Erythroblast (primary cell): ENCODE measurements around the gene PTH2R.
"Not testable (repeated sequence)": the region's sequence is repeated elsewhere in the genome, so short reads cannot be mapped to it uniquely, and the experiment has no call there.

ENCODE experiments used
- DNase-seq, 2 experiments: peaks; one replicate each; lab custom pipeline; 2025; lab: John Stamatoyannopoulos, UW
- GATA1 ChIP-seq: IDR thresholded peaks from 2 replicates; pipeline ENCODE4 v1.6.1; 2011; ENCODE audit warnings: low read depth, mild to moderate bottlenecking, control low read depth, low read length, moderate library complexity
- POLR2A ChIP-seq: IDR thresholded peaks from 2 replicates; pipeline ENCODE4 v1.6.1; 2011; ENCODE audit warnings: mild to moderate bottlenecking, low read length

Gene PTH2R

GRCh38 chr2:208485390-208485789 lies 78.8 kb downstream of the PTH2R start:
- TF ChIP-seq GATA1 (no peak), POLR2A (no peak)
- no peak for DNase-seq

- no peak for TF ChIP-seq POLR2A
- peak; percentile 12 for TF ChIP-seq GATA1
- peak; percentile 50 to 90 for DNase-seq
Observed at GRCh38 chr2:208488686-208489564, 82.3 kb downstream of the PTH2R start.

- peak in 1 of 2 experiments; percentile 39 for DNase-seq
- TF ChIP-seq GATA1, result no peak
Observed at GRCh38 chr2:208489687-208490086, 83.1 kb downstream of the PTH2R start.

- no peak for DNase-seq
- TF ChIP-seq POLR2A, result no peak
- TF ChIP-seq GATA1, result no peak
Observed at GRCh38 chr2:208490492-208490891, 83.9 kb downstream of the PTH2R start.

- TF ChIP-seq POLR2A, result no peak
- no peak for TF ChIP-seq GATA1
- peak in 1 of 2 experiments; percentile 22 for DNase-seq
Observed at GRCh38 chr2:208491641-208492040, 85.0 kb downstream of the PTH2R start.

- TF ChIP-seq GATA1 (no peak), POLR2A (no peak)
Observed at GRCh38 chr2:208492069-208492468, 85.5 kb downstream of the PTH2R start.

DNA sequence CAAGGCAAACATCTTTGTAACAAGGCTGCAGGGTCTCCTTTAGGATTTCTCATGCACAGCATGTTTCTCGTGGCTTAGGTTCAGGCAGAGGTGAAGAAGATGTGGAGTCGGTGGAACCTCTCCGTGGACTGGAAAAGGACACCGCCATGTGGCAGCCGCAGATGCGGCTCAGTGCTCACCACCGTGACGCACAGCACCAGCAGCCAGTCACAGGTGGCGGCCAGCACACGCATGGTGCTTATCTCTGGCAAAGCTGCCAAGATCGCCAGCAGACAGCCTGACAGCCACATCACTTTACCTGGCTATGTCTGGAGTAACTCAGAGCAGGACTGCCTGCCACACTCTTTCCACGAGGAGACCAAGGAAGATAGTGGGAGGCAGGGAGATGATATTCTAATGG lies 86.6 kb downstream of the PTH2R start:
- no peak for DNase-seq
- TF ChIP-seq POLR2A, result no peak
- TF ChIP-seq GATA1, result no peak

More at GRCh38 chr2:208492069-208492468, 85.5 kb downstream of the PTH2R start:
- no peak for DNase-seq

DNA sequence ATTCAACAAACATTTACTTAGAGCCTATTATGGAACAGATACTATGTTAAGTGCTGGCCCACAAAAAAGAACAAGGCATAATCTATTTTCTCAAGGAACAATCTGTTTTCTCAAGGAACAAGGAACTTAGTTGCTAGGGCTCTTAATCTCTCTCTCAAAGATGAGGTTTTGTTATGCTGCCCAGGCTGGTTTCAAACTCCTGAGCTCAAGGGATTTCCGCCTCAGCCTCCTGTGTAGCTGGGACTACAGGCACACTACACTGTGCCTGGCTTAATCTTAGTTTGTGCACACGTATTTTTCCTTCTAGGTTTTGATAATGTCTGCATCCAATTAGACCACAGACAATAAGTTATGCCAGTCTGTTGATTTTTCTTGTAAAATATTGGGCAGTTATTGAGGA lies 89.5 kb downstream of the PTH2R start:
- no peak for DNase-seq
- TF ChIP-seq POLR2A (no peak), GATA1 (no peak)

DNA sequence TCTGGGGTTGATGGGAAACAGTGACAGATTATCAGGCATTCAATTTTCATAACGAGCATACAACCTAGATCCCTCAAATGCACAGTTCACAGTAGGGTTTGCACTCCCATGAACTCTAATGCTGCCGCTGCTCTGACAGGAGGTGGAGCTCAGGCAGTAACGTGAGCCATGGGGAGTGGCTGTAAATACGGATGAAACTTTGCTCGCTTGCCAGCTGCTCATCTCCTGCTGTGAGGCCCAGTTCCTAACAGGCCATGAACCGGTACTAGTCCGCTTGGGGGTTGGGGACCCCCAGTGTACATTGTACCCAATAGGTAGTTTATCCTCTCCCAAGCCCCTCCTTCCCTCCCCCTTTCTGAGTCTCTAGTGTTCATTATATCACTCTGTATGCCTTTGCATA lies 94.6 kb downstream of the PTH2R start:
- TF ChIP-seq POLR2A, result no peak
- no peak for TF ChIP-seq GATA1
- no peak for DNase-seq

DNA sequence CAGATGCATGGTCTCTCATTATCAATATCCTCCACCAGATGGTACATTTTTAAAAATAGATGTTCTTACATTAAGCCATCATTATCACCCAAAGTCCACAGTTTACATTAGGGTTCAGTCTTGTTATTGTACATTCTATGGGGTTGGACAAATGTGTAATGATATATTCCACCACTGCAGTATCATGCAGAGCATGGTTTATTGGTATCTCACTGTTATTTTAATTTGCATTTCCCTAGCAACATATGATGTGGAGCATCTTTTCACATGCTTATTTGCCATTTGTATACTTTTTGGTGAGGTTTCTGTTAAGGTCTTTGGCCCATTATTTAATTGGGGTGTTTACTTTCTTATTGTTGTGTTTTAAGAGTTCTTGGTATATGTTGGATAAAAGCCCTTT lies 95.7 kb downstream of the PTH2R start:
- no peak for DNase-seq
- no peak for TF ChIP-seq GATA1
- no peak for TF ChIP-seq POLR2A

DNA sequence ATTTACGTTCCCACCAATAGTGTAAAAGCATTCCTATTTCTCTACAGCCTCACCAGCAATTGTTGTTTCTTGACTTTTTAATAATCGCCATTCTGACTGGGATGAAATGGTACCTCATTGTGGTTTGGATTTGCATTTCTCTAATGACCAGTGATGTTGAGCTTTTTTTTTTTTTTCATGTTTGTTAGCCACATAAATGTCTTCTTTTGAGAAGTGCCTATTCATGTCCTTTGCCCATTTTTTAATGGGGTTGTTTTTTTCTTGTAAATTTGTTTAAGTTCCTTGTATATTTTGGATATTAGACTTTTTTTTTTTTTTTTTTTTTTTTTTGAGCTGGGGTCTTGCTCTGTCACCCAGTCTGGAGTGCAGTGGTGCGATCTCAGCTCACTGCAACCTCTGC lies 98.8 kb downstream of the PTH2R start:
- not testable (repeated sequence) for DNase-seq

GRCh38 chr2:208509586-208509985 lies 103.0 kb downstream of the PTH2R start:
- TF ChIP-seq POLR2A, result no peak
- no peak for TF ChIP-seq GATA1
- no peak for DNase-seq

DNA sequence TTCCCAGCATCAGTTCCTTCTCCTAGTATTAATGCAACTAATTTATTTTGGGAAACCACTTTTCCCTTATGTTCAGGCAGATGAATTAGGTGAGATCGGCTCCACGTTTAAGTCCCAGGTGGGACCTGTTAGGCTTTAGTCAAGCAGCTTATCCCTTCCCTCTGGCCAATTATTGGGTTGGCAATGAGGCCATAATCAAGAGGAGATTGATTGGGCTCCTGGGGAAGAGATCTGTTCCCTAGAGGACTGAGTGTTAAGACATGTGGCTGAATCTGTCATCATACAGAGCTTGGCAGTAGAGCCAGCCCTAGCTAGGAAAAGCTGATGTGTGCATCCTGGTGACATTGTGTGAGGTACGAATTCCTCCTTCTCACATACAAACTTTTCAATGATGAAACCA lies 104.4 kb downstream of the PTH2R start:
- DNase-seq, result no peak
- TF ChIP-seq GATA1, result no peak
- no peak for TF ChIP-seq POLR2A

DNA sequence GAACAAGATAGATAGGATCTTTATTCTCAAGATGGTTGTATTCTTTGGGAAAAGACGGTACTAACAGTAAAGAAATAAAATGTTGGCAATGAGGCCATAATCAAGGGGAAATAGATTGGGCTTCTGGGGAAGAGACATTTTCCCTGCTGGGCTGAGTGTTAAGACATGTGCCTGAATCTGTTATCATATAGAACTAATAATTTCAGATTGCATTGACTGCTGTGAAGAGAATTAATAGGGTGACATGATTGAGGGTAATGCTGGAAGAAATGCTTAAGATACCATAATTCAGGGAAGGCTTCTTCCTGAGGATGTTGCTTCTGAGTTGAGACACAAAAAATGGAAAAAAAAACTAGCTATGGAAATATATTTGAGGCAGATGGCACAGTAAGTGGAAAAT lies 105.0 kb downstream of the PTH2R start:
- TF ChIP-seq POLR2A, result no peak
- TF ChIP-seq GATA1, result no peak
- DNase-seq, result no peak

DNA sequence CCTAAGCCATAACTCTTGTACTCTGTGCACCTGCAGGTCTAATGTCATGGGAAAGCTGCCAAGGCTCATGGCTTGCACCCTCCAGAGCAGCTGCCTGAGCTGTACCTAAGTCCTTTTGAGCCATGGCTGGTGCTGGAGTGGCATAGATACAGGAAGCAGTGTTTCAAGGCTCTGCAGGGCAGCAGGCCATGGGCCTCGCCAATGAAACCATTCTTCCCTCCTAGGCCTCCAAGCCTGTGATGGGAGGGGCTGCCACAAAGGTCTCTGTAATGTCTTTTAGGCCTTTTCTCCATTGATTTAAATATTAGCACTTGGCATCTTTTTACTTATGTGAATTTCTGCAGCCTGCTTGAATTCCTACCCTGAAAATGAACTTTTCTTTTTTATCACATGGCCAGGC lies 108.5 kb downstream of the PTH2R start:
- TF ChIP-seq GATA1, result no peak
- TF ChIP-seq POLR2A, result no peak
- no peak for DNase-seq

GRCh38 chr2:208523069-208523468 lies 116.5 kb downstream of the PTH2R start:
- not testable (repeated sequence) for DNase-seq

DNA sequence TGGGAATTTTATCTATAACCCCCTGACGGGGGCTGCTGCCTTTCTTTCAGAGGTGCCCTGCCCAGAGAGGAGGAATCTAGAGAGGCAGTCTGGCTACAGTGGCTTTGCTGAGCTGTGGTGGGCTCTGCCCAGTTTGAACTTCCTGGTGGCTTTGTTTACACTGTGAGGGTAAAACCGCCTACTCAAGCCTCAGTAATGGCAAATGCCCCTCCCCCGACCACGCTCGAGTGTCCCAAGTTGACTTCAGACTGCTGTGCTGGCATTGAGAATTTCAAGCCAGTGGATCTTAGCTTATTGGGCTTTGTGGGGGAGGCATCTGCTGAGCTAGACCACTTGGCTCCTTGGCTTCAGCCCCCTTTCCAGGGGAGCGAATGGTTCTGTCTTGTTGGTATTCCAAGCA lies 118.6 kb downstream of the PTH2R start:
- not testable (repeated sequence) for DNase-seq
